Midbrain (tissue), 1 donor: Measurements from ENCODE around the gene SAP30BP.

Experiments used
- DNase-seq: peaks from one replicate; lab custom pipeline; 2025; lab: John Stamatoyannopoulos, UW

SAP30BP gene

DNA sequence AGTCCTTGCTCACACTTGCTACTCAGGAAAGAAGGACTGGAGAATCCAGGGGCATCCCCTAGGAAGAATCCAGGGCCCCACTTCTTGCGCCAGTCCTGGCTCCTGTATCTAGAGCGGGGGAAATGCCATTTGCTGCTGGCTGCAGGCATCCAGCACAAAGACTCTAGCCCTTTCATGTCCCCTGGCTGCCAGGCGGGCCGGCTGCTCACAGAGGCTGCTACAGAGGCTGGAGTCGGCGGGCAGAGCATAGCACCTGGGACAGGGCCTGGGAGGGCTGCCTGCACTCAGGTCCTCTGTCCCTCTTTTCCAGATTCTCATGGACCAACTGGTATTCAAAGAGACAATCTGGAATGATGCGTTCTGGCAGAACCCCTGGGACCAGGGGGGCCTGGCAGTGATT is 20.1 kb upstream of the SAP30BP start:
- no peak for DNase-seq

DNA sequence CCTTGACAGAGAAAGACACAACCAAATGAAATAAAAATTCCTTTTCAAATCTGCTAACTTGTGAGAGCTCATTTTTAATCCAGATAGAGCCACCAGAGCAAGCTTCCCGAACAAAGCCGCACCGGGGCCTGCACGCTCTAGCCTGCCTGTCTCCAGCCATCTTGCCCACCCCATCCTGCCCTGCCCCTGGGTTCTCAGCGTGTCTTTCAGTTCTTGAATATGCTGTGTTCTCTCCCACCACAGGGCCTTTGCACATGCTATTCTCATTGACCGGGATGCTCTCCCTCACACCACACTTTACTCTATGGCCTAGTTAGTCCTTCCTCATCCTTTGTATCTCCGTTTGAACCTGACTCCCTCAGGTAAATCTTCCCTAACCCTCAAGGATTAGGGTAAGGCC is 19.2 kb upstream of the SAP30BP start:
- no peak for DNase-seq

DNA sequence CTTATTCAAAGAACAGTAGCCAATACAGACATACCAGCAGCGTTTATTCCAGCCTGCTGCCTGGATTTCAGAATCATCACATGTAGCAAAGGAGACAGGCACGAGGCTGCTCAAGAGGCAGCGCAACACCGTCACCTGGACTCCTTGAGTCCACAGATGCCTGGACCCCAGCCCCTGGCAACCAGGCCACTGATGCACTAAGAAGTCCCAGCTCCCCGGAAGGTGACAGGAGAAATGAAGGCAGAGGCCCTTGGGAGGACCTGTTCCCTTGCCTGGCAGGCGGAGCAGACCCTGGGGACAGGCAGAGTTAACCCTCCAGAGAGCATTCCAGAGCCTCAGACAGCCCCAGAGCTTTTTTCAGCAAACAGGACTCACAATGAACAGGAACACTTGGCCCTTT is 17.5 kb upstream of the SAP30BP start:
- no peak for DNase-seq

DNA sequence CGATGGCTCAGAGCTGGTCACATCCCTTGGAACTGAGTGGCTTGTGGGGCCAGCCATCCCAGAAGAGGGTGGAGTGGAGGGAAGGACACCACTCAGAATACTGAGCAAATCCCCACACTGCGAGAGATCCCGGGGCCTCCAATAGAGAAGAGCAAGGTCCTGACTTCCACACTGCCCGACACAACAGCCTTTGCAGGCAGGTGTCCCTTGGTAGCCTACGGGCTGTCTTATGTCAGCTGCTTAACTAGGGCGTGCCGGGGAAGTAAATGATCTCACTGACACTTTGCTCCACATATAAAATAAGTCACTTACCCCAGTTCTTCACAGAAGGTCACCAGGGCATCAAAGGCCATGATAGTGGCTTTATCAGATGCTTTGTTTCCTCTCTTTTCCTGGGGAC is 16.3 kb upstream of the SAP30BP start:
- no peak for DNase-seq

DNA sequence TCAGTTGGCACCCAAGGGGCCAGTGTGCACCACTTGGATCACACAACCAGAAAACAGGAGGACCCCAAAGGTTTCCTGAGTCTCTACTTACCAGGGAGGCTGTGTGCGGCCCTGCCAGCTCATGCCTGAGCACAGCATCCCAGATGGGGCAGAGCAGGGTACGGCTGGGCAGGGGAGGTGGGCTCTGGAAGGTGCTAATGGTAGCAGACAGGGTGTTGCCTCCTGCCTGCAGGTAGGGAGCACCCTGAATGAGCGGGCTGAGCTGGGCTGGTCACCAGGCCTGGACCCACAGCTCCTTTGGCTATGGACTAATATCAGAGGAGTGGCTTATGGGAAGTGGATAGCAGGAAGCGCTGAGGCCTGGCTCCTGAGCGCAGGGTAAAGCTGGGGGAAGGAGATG is 14.8 kb upstream of the SAP30BP start:
- DNase-seq = no peak

DNA sequence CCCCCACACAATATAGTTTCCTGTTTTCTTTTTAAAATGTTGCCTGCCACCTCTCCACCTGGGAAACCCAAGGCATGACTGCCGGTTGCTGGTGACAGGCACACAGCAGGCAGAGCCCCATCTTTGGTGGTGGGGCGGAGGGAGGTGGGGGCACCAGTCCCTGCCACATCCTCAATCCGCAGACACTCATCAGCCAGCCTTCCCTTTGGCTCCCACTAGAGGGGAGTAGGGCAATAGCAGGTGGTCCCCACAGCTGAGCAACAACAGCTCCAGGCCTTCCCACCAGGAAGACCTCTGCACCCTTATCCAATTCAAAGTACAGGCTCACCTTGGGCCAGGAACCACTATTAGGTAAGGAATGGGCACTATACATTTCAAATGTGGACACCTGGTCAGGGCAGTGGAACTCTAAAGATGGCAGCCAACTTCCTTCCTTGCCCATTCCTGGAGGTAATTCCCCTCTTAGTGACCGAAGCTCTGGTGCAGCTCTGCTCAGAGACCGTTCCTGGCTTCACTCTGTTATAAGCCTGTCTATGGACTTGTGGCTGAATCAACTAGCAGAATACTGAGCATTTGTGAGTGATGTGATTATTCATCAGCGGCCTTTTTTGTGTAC is 14.1 kb upstream of the SAP30BP start:
- no peak for DNase-seq

DNA sequence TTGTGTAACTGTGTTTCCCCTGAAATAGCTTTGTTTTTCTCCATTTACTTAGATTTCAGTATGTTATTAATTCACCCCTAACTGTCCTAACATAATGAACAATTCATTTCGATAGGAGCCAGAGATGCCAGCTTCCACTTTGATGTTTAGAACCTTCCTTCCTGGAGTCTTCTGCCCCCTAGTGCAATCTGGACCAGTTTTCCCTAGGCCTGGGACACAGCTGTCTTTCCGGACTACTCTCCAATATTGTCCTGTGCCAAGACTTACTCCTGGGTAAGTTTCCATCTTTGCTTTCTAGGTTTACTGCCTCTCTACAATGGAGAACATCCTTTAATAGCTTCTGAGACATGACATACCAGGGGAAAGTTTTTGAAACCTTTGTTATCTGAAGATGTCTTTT is 13.0 kb upstream of the SAP30BP start:
- DNase-seq = peak; percentile 47

DNA sequence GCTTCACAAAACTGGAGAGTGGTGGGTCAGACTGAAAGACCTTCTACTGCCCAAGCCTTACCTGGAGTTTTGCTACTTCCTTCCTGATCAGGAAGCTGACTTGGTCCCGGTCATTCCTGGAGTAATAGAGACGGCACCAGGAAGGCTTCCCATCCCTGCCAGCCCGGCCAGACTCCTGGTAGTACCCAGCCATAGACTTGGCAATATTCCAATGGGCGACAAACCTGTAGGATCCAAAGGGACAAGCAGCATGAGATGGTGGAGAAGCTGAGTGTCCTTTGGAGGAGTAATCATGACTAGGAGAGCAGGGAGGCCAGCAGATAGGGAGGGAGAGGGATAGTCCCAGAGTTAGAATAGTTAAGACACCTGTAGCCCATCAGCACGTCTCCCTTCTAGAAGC is 8.9 kb upstream of the SAP30BP start:
- no peak for DNase-seq

DNA sequence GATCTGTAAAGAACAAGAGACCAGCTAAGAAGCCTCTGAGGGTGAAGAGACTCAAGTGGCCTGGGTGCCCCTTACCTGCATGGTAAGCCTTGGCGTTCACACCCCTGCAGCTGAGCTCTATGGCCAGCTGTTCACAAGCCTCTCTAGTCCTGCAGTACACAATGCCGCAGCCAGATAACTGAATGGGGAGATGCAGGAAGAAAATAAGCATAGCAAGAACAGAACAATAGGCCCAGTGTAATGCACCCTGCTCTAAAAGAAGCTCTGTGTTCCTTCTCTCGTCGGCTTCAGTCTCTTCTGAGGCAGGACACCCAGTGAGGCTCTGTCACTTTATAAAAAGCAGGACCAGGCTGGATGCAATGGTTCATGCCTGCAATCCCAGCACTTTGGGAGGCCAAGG is 5.6 kb upstream of the SAP30BP start:
- peak; percentile 85 for DNase-seq

DNA sequence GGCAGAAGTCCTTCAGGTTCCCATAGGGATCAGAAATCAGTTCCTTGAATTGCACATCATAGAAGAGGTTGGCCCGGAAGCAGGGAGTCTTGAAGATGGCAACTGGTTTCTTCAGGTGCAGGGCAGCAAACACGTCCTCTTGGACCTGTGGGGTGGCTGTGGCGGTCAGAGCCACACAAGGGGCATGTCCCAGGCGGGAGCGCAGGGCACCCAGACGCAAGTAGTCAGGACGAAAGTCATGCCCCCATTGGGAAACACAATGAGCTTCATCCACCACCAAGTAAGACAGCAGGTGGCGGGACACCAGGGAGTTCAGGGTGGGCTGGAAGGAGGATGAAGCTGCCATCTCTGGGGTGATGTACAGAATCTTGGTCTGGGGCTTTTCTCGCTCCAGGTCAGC is 4.6 kb upstream of the SAP30BP start:
- no peak for DNase-seq

DNA sequence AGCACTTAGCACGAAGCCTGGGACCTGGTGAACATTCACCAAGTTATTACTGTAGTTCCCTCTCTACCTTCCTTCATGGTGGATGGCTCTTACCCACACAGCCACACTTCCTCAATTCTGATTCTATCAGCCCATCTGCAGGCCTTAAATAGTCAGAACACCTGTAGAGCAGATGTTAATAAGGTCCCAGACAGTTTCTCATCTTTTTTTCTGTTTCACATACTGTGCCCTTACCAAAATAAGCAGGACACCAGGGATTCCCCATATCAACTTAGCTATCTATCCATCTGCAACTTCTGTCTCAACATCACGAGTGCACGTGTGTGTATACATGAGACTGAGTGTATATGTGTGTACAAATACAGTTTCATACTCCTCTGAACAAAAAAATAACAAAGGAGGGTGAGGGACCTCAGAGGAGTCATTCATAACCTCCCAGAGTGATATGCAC is 3.0 kb upstream of the SAP30BP start:
- no peak for DNase-seq

DNA sequence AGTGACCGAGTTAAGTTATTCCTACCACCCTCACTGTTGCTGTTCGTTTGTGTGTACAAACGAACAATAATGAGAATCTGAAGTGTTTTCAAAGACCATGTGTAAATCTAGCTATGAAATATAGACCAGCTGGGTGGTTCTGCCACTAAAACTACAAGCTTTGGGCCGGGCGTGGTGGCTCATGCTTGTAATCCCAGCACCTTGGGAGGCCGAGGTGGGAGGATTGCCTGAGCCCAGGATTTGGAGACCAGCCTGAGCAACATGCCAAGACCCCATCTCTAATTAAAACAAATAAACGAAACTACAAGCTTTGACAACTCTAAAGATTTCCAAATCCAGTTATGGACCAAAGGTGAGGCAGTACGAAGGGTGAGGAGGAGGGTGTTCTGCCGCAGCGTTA is 1.2 kb upstream of the SAP30BP start:
- DNase-seq = no peak

DNA sequence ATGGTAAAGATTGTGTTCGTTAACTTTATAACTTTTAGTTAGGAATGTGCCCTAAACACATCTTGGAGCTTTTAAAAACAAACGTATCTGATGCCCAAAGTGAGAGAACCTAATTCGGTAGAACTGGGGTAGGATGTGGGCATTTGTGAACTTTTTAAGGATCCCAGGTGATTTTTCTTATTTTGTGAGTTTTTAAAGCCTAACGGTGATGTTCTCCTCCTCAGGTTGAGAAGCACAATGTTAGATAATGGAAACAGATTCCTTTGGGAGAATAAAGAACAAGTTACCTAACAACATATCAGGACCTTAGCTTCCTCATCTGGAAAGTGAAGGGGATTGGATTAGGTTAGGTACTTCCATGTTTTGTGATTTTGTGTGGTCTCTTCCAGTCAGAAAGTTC is 687 bp downstream of the SAP30BP start:
- DNase-seq = no peak

DNA sequence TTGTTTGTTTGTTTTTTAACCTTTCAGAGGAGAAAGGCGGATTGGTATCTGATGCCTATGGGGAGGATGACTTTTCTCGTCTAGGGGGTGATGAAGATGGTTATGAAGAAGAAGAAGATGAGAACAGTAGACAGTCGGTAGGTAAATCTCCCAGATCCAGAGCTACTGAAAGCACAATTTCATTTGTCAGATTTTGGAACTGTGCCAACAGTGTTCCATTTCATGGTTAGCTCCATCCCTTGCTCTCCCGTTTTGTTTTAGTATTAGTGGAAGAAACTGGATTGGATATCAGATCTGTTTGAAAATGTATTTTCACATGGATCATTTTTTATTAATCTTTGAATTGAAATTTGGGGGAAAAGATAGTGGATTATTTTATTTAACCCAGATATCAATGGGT is 1.4 kb downstream of the SAP30BP start:
- DNase-seq = no peak

DNA sequence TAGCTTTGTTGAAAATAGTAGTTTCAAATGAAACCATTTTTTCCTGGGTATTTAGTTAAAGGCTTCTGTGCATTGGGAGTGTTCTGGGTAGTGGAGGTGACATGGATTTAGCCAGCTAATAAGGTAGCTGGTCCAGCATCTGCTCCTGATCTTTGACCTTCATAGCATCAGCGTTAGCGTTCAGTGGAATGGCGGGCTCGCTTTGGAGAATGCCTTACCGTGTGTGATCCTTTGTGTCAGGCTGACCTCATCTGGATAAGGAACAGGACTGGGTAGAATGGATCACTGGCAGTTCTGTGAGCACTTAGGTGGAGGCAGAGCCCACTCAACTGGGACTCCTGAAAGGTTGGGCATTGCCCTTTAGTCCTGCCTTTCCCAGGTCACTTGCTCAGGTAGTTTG is 3.7 kb downstream of the SAP30BP start:
- DNase-seq = no peak

DNA sequence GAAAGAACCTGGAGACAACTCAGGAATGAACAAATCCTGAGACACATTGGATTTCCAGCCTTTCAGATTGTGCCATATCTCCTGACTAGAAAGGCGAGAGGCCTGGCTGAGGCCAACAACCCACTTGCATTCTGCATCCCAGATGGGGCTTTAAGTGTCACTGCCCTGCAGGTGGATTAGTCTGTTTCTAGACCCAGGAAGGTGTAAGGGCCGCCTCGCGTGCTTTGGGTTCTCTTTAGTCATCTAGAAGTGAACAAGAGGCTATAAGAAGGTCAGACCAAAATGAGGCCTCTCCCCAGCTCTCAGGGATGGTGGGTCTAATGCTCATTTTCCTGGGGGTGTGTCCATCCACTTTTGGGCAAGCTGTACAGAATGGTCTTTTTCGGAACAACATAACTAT is 4.9 kb downstream of the SAP30BP start:
- no peak for DNase-seq

DNA sequence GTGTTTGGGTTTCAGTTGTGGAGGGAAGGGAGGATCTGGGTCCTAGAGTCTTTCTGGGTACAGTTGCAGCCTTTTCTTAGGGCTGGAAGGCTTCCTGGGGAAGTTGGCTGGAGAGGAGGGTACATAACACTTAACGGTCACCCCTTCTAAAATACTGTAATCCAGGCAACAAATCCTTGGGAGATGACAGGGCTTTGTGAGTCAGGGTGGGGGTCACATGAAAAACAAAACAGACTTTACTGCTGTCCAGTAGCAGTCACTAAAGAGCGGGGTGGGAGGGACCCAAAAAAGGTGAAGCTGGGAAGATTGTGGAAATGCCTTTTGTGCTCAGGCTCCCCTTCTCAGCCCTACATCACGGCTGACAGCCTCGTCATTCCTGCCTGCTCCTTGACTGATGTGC is 6.3 kb downstream of the SAP30BP start:
- DNase-seq = no peak

DNA sequence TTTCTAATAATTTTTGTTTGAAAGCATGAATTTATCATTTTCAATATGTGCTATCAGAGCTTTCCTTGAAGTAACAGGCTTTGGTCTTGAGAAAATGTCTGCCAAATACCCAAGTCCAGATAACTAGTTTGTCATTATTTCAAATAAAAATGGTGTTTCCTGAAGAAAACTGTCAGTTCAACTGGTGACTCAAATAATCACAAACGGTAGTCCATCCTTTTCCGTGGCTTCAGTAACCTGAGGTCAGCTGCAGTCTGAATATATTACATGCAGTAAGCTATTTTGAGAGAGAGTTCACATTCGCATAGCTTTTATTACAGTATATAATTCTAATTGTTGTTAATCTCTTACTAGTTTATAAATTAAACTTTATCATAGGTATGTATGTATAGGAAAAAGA is 9.3 kb downstream of the SAP30BP start:
- DNase-seq = no peak

DNA sequence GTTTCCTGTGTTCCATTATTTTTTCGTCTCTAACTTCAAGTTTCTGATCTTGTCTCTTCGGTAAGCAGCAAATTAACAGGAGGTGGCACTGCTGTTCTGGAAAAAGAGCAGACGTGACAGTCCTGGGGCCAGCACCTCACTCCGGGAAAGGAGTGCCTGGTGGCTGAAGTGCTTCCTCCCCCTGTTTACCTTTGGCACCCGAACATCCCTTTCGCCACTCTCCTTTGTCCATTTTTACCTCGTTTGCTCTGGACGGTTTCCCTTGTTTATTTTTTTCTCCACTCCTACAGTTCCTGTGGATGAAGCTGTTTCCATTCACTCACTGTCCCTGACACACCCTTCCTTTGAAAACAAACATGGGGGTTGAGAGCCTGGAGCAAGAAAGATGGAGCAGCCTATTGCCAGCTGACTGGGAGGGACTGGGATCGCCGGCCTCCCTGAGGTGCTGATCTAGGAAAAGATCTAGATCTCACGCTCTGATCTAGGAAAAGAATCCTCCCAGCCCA is 12.6 kb downstream of the SAP30BP start:
- peak; percentile 66 for DNase-seq

DNA sequence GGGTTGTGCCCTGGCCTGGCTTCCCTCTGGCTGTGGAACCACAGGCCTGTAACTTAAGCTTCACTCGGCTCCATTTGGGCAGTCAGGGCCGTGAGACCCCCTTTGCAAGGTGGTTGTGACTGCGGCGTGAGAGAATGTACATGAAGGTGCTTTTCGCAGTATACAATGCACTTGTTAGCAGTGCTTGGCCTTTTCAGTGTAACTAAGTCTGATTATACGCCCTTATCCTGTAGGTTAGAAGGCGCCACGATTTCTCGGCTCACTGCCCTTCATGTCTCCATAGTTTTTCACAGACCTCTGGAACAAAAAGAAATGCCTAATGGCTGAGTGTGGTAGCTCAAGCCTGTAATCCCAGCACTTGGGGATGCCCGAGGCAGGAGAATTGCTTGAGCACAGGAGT is 13.3 kb downstream of the SAP30BP start:
- no peak for DNase-seq

DNA sequence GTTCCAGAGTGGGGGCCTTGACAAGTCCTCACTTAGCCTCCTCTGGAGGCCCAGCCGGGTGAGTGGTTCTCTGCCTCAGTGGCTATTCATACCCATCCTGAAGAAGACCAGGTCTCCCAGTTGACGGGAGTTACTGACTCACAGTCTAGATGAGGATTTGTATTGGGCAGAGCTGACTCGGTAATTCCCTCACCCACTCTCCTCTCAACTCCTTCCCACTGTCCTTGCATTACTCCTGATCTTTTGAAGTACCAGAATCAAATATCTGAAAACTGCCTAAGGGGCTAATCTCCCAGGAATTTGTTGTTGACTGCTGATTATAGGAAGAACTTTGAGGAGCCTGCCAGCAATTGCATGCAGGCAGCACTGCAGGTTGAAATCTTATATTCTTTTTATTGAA is 14.2 kb downstream of the SAP30BP start:
- DNase-seq = no peak

DNA sequence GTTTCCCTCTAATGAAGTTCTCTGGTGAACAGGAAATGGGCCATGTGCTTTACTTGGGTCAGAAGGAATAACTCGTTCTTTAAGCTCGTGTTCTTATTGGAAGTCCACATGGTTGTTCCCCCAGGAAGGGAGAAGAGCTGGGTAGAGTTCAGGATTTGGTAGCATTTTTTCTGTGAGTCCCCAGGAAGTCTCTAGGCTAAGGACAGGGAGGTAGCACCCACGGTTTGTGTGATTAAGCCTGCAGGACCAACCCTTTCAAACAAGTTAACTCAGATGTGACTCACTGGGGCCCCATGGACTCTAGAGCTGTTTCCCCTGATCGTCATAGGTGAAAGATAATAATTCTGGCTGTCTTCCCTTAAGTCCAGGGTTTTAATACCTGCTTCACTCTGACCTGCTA is 16.4 kb downstream of the SAP30BP start:
- DNase-seq = no peak

DNA sequence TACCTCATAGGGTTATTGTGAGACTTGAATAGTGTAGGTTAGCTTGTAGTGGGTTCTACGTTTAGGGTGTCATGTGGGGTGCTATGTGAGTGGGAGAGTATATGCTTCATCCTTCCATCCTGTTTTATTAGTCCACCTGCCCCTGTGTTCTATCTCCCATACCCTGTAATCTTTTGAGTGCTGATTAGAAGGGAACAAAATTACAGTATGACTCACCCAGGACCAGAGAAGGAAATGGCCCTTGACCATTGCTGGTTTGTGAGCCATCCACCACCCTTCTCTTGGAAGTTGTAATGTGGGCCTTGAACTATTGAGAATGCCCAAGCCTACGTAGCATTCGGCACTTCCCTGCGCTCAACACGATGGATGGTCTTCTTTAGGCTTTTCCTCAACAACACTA is 17.1 kb downstream of the SAP30BP start:
- DNase-seq = no peak

DNA sequence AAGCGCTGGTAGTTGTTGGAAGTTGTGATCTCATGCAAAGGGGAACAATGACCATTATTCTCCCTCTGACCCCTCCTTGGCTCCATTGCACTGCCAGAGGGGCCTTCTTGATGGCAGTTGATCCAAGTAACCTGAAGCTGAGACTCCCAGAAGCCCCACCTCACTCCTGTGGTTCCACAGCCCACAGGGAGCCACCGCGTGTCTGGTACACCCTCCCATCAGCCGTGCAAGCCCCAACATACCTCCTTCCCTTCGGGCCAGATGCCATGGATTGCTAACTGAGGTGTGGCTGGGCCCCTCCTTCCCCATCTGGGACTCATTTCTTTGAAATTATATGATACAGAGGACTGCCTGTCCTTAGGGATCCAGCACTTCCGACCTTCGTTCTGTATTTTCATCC is 17.8 kb downstream of the SAP30BP start:
- peak; percentile 22 for DNase-seq

DNA sequence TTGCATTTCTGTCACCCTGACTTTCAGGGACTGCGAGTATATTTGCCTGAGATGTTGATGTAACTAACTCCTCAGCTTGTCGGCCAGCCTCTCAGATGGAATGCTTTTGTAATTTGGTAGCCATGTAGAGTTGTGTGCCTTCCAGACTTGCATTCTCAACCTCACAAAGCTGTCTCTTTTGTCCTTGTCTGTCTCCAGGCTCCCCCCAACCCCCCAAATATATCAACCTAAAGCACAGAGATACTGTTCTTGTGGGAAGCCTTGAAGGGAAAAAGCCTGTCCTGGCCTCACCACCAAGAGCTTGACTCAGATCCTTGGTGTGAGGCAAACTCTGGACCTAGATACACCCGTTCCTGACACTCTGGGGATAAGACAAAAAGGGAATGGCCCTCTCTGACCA is 18.4 kb downstream of the SAP30BP start:
- DNase-seq = no peak
